A673 (cell line): ENCODE data around the gene PDE8B. TPM values are rescaled to one million over a fixed set of nuclear protein-coding genes. Genes with fewer than 3 reads are reported as not detected.
"Not testable (repeated sequence)": the region's sequence is repeated elsewhere in the genome, so short reads cannot be mapped to it uniquely, and the experiment has no call there.

Experiments
- BruUV-seq: library from RNA; stranded (reverse); fragments of 400-500 nt; replicated peaks from 2 replicates; lab custom pipeline; 2021; lab: Mats Ljungman, UMichigan
- CTCF ChIA-PET: fragments of 300-600 bp; sonication (Branson Sonifier 250); formaldehyde crosslinking; loops from one replicate; lab custom pipeline; 2022; ENCODE audit warnings: antibody characterized with exemption; lab: Charles Lee
- POLR2A ChIA-PET: fragments of 300-600 bp; sonication (Branson Sonifier 250); formaldehyde crosslinking; loops from one replicate; lab custom pipeline; 2022; ENCODE audit warnings: antibody characterized with exemption; ENCODE audit not compliant: low non-redundant PET; lab: Charles Lee
- DNase-seq: peaks from one replicate; pipeline ENCODE4 v3.0.0-alpha.2; 2015; ENCODE audit warnings: low spot score
- H3K27ac ChIP-seq: fragments of 200-600 bp; sonication (generic); 2 replicates; pipeline ENCODE4 v1.5.1; 2016; ENCODE audit warnings: mixed run types, low read depth, mild to moderate bottlenecking, mixed read lengths, antibody characterized with exemption, low read length; ENCODE audit not compliant: poor library complexity, severe bottlenecking
- H3K27me3 ChIP-seq: fragments of 200-600 bp; sonication (generic); replicated peaks from 2 replicates; pipeline ENCODE4 v1.6.1; 2017; ENCODE audit warnings: mixed run types, low read depth, mild to moderate bottlenecking, mixed read lengths, antibody characterized with exemption, low read length; ENCODE audit not compliant: insufficient read depth, poor library complexity
- H3K36me3 ChIP-seq: fragments of 200-600 bp; sonication (generic); 2 replicates; pipeline ENCODE4 v1.6.1; 2016; ENCODE audit warnings: mixed run types, mild to moderate bottlenecking, mixed read lengths, antibody characterized with exemption, low read length; ENCODE audit not compliant: insufficient read depth, poor library complexity, severe bottlenecking
- H3K4me1 ChIP-seq: fragments of 200-600 bp; sonication (generic); 2 replicates; pipeline ENCODE4 v1.6.1; 2017; ENCODE audit warnings: mixed run types, mild to moderate bottlenecking, mixed read lengths, antibody characterized with exemption, low read length; ENCODE audit not compliant: insufficient read depth, poor library complexity, severe bottlenecking
- H3K4me3 ChIP-seq: fragments of 200-600 bp; sonication (generic); 2 replicates; pipeline ENCODE4 v1.5.1; 2016; ENCODE audit warnings: low read depth, mixed run types, mild to moderate bottlenecking, mixed read lengths, low read length; ENCODE audit not compliant: poor library complexity, severe bottlenecking
- H3K9me3 ChIP-seq: fragments of 200-600 bp; sonication (generic); 2 replicates; pipeline ENCODE4 v1.6.1; 2016; ENCODE audit warnings: mixed run types, low read depth, mild to moderate bottlenecking, mixed read lengths, antibody characterized with exemption, low read length; ENCODE audit not compliant: poor library complexity, severe bottlenecking
- CTCF ChIP-seq: fragments of 300-800, 200-600 bp; sonication (generic); conservative IDR thresholded peaks from 2 replicates; pipeline ENCODE4 v1.5.1; 2017; ENCODE audit warnings: low read depth, mild to moderate bottlenecking, antibody characterized with exemption, low read length, moderate library complexity, mixed read lengths
- EZH2 ChIP-seq: fragments of 200-600 bp; sonication (generic); IDR thresholded peaks from 2 replicates; pipeline ENCODE4 v1.6.1; 2017; ENCODE audit warnings: borderline replicate concordance, low read depth, mild to moderate bottlenecking, mixed read lengths, antibody characterized with exemption, low read length; ENCODE audit not compliant: poor library complexity, severe bottlenecking
- intact Hi-C: fragments of 100-400 bp; cut with micrococcal nuclease; formaldehyde crosslinking; loops from one replicate; pipeline ENCODE4 v1.10.0; 2022; ENCODE audit not compliant: unreplicated experiment
- total RNA-seq: library from RNA; stranded (reverse); gene quantifications from 2 replicates; pipeline ENCODE4 v1.2.3, GENCODE V29; 2021

Gene PDE8B
- total RNA-seq, 1 experiment from 2014 or later, result 0.69 TPM

GRCh38 chr5:77380636-77381035 is 170.2 kb downstream of the PDE8B start:
- intact Hi-C loops, result no loop called here
- POLR2A ChIA-PET, result no interaction called here

GRCh38 chr5:77383336-77383735 is 172.9 kb downstream of the PDE8B start:
- H3K9me3 ChIP-seq, intact Hi-C loops, H3K36me3 ChIP-seq, H3K4me3 ChIP-seq, H3K4me1 ChIP-seq, BruUV-seq, POLR2A ChIA-PET, CTCF ChIA-PET, H3K27me3 ChIP-seq, DNase-seq, H3K27ac ChIP-seq: not testable (repeated sequence)

More at GRCh38 chr5:77380636-77381035, 170.2 kb downstream of the PDE8B start:
- Histone ChIP-seq H3K27ac (no peak overlapping the region), H3K9me3 (no peaks in the 10 kb centered on the region), H3K4me3 (no peak overlapping the region), H3K4me1 (no peaks in the 10 kb centered on the region), H3K27me3 (no peaks in the 10 kb centered on the region), H3K36me3 (no peaks in the 10 kb centered on the region)
- TF ChIP-seq EZH2, result no peak
- CTCF ChIA-PET, result no interaction called here
- no TSS peak for BruUV-seq
- DNase-seq, result no peak

- H3K9me3 ChIP-seq, CTCF ChIA-PET, intact Hi-C loops, BruUV-seq, POLR2A ChIA-PET, DNase-seq, H3K27me3 ChIP-seq, H3K4me3 ChIP-seq, H3K27ac ChIP-seq, H3K36me3 ChIP-seq, H3K4me1 ChIP-seq: not testable (repeated sequence)
These were observed 175.9 kb downstream of the PDE8B start for GRCh38 chr5:77386340-77386739.

- TF ChIP-seq EZH2 (no peak), CTCF (no peak)
- H3K36me3 ChIP-seq, result no peaks in the 10 kb centered on the region
- CTCF ChIA-PET, result no interaction called here
- H3K4me1 ChIP-seq, result no peaks in the 10 kb centered on the region
- no peaks in the 10 kb centered on the region for H3K9me3 ChIP-seq
- BruUV-seq, result no TSS peak
- no peaks in the 10 kb centered on the region for H3K27me3 ChIP-seq
- intact Hi-C loops, result no loop called here
- H3K4me3 ChIP-seq, result no peak overlapping the region
- H3K27ac ChIP-seq, result no peak overlapping the region
- DNase-seq, result no peak
- POLR2A ChIA-PET, result no interaction called here
These were observed 179.3 kb downstream of the PDE8B start for GRCh38 chr5:77389746-77390145.

GRCh38 chr5:77390221-77390620 is 179.7 kb downstream of the PDE8B start:
- ChIA-PET CTCF (no interaction called here), POLR2A (no interaction called here)
- H3K4me3 ChIP-seq, result no peak overlapping the region
- no TSS peak for BruUV-seq
- H3K27ac ChIP-seq, result no peak overlapping the region
- H3K36me3 ChIP-seq, result no peaks in the 10 kb centered on the region
- intact Hi-C loops, result no loop called here
- H3K9me3 ChIP-seq, result no peaks in the 10 kb centered on the region
- TF ChIP-seq CTCF, result no peak
- TF ChIP-seq EZH2, result no peak
- no peaks in the 10 kb centered on the region for H3K27me3 ChIP-seq
- no peak for DNase-seq
- no peaks in the 10 kb centered on the region for H3K4me1 ChIP-seq
